GM19238 (cell line): ENCODE results near the gene GLRX.
"Not testable (repeated sequence)": the region's sequence is repeated elsewhere in the genome, so short reads cannot be mapped to it uniquely, and the experiment has no call there.

Experiments
- DNase-seq: peaks from one replicate; pipeline ENCODE4 v3.0.0; 2011; ENCODE audit warnings: low spot score; ENCODE audit not compliant: insufficient read length

Gene GLRX

DNA sequence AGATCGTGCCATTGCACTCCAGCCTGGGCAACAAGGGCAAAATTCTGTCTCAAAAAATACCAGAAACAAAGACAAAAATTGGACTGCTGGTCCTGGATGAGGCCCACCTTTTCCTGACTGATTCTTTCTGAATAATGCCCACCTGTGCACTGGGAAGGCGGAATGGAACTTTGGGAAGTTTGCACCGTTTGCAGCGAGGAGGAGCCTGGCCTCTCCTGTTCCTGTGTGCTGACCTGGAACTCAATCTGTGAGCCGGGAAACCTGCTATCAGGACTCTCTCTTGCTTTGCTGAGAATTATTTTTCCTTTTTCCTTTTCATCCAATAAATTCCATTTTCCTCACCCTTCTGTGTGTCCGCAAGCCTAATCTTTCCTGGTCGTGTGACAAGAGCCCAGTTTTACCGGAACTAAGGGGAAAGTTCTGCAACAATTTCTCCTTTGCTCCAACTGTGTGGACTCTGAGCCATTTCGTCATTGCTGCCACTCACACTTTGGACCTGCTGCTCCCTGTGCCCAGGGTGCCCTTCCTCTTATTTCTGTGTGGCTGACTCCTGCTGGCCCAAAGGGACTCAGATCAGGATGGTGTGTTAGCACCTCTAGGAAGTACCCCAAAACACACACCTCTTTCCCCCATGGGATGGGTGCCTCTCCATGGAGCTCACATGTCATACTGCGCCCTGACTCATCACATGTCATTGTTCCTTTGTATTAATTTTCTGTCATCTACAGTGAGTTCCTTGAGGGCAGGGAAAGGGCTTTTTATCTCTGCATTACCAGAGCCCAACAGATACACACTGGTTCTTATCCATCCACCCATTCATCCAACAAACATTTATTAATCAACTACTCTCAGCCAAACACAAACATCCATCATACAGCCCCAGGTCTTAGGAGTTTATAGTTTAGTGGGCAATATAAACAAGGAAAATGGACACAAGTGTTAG, 4.7 kb upstream of the GLRX start:
- DNase-seq, result no peak

DNA sequence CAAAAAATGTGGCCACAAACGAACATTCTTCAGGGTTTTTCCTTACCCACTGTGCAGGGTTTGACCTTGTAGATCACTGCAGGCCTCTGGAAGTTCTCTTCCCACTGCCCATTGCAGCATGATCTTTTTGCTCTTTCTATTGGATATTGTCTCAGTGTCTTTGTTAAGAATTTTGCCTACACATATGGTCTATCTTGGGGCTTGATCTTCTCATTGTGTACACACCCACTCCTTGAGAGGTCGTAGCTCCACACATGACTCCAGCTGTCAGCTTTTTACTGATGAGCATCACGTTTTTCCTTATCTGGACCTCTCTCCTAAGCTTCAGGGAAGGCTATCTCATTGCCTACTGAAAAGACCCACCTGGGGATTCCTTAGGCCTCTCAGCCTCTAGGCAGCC, 3.0 kb upstream of the GLRX start:
- DNase-seq, result no peak

- no peak for DNase-seq
These were observed 2.2 kb upstream of the GLRX start for GRCh38 chr5:95824747-95825146.

GRCh38 chr5:95823738-95824609, 1.4 kb upstream of the GLRX start:
- DNase-seq, result no peak

DNA sequence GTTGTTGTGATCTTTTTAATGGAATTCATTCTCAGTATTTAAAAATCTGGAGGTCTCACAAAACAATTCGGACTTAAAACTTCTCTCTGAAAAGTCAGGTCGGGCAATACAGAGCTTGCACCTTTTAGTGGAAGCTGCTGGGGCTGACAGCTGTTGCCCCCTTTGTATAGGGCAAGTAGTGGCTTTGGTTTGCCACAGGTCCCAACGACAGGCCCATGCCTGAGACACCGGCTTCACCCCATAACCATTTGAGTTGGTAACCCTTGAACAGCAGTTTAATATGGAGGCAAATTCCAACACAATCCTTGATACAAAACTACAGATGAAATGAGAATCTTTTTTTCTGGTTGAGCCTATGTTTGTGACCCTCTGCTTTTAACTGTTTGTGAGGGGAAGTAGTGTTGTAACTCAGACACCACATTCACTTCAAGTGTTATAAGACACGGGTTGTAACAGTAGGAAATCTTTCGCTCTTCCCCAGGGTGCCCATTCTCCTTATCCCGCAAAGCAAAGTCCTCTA, 752 bp upstream of the GLRX start:
- no peak for DNase-seq

GRCh38 chr5:95822043-95822541, 434 bp downstream of the GLRX start:
- DNase-seq, result peak; percentile 46

GRCh38 chr5:95821110-95822021, 1.2 kb downstream of the GLRX start:
- no peak for DNase-seq

- DNase-seq, result no peak
These were observed 4.1 kb downstream of the GLRX start for GRCh38 chr5:95818181-95819147.

DNA sequence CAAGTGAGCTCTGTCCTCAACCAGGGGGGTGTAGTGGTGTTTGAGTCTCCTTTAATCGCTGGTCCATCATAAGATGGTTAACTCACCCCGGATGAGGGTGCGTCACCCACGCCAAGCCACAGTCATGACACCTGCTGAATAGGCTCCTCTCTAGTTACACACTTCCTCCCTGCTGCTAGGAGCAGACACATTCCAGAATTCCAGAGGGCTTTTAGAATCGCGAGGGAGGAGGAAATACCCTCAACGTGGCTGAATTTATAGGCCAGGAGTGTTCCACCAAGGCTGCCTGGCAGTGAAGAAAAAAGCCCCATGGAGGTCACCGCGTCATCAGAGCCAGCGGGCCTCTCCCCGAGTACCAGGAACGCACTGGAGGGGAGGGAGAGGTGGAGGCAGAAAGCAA, 5.1 kb downstream of the GLRX start:
- DNase-seq, result no peak

- DNase-seq, result no peak
These were observed 5.8 kb downstream of the GLRX start for GRCh38 chr5:95816776-95817175.

- no peak for DNase-seq
These were observed 6.2 kb downstream of the GLRX start for GRCh38 chr5:95816341-95816740.

- no peak for DNase-seq
These were observed 7.3 kb downstream of the GLRX start for GRCh38 chr5:95815155-95815729.

DNA sequence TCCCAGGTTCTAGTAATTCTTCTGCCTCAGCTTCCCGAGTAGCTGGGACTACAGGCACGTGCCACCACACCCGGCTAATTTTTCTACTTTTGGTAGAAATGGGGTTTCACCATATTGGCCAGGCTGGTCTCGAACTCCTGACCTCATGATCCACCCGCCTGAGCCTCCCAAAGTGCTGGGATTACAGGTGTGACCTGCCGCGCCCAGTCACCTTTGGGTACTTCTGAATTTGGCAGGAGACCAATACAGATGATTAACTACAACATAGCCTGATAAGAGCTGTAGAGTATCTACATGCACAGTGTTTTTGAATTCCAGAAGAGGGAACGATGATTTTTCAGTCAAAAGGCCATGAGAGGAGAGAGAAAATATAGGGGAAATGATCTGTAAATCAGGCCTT, 9.5 kb downstream of the GLRX start:
- not testable (repeated sequence) for DNase-seq

DNA sequence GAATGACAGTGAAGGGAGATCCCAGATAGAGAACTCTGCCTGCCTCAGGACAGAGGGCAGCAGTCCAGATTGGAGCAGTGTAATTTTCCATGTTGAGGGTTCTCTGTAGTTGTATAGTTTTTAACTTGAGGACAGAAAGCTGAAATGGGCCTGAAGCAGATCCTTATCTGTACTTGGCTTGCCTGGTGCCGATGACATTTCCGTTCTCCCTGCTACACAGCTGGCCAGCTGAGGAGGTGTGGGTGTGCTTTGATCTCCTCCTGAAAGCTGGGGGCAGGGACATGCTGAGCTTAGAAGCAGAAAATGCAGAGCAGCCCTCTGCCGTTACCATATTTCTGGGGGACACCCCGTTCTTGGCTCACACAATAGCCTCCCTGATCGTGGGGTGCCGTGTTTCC, 10.5 kb downstream of the GLRX start:
- no peak for DNase-seq

DNA sequence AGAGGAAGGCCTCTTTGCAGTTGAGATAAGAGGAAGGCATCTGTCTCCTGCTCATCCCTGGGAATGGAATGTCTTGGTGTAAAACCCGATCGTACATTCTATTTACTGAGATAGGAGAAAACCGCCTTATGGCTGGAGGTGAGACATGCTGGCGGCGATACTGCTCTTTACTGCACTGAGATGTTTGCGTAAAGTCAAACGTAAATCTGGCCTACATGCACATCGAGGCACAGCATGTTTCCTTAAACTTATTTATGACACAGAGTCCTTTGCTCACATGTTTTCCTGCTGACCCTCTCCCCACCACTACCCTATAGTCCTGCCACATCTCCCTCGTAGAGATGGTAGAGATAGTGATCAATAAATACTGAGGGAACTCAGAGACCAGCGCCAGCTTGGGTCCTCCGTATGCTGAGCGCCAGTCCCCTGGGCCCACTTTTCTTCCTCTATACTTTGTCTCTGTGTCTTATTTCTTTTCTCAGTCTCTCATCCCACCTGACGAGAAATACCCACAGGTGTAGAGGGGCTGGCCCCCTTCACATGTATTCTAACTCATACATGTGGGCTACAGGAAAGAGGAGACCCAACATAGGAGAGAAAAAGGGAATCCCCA, 11.0 kb downstream of the GLRX start:
- not testable (repeated sequence) for DNase-seq

DNA sequence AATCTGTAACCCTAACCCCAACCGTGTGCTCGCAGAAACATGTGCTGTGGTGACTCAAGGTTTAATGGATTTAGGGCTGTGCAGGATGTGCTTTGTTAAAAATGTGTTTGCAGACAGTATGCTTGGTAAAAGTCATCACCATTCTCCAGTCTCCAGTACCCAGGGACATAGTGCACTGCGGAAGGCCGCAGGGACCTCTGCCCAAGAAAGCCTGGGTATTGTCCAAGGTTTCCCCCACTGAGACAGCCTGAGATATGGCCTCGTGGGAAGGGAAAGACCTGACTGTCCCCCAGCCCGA, 11.5 kb downstream of the GLRX start:
- not testable (repeated sequence) for DNase-seq

DNA sequence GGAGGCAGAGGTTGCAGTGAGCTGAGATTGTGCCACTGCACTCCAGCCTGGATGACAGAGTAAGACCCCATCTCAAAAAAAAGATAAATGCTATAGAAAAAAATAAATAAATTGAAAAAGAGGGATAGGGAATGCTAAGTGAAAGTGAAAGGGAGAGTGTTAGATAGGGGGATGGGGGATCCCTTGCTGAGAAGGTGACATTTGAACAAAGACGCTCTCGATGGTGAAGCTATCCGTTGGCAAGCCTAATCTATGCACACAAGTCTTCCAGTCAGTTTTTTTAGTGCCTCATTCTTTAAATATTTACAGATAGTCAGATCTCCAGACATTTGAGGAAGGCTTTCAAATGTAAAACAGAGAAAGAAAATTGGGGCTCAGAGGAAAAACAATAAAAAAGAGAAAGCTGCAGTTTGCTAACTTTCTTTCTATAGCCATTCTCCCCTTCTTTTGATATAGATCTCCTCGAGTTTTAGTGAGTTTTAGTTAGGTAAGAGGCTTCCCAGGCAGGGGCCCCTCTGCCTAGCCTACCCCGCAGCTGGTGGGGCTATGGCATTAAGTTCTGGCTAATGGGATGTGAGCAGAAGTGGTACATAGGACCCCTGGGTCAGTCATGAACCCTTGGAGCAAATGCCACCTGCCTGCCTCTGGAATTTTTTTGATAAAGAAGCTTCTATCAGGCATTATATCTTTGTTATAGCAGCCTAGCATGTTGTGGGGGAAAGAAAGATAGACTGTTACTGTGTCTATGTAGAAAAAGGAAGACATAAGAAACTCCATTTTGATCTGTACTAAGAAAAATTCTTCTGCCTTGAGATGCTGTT, 12.0 kb downstream of the GLRX start:
- DNase-seq, result no peak

DNA sequence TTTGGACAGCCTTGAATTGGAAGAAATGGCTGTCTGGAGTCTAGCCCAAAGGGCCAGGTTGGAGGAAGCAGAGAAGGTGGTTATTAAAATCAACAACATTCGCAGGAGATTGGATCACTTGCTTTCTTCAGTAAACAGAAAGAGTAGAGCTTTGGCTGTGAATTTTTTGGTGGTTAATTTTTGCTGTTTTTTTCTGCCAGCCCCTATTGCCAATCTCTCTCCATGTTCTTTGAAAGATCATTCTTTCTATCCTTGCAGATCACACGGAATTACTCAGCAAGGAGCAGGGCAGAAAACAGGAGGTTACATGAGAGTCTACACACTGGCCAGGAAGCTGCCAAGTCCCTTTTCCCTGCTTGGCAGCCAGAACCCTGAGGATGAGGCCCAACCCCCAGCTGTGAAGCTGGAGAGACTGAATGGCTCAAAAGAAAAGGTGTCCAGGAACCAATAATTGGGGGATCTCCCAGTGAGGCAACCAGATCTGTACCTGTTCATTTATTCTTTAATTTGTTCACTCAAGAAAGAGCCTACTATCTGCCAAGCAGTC, 13.0 kb downstream of the GLRX start:
- DNase-seq, result no peak
